ENCODE results near the gene FRMPD4.

The FRMPD4 gene

GRCh38 chrX:12307961-12308360 is 169.7 kb downstream of the FRMPD4 start:
- no peak for DNase-seq

GRCh38 chrX:12308420-12308819 is 170.1 kb downstream of the FRMPD4 start:
- DNase-seq: no peak

- DNase-seq: no peak
These were observed 170.9 kb downstream of the FRMPD4 start for GRCh38 chrX:12309040-12309743.

GRCh38 chrX:12309744-12310076 is 171.4 kb downstream of the FRMPD4 start:
- no peak for DNase-seq

GRCh38 chrX:12314651-12315050 is 176.4 kb downstream of the FRMPD4 start:
- no peak for DNase-seq

- no peak for DNase-seq
These were observed 177.3 kb downstream of the FRMPD4 start for GRCh38 chrX:12315526-12315925.

GRCh38 chrX:12319003-12319519 is 180.8 kb downstream of the FRMPD4 start:
- DNase-seq: no peak

GRCh38 chrX:12319992-12320391 is 181.7 kb downstream of the FRMPD4 start:
- no peak for DNase-seq

- DNase-seq: no peak
These were observed 183.8 kb downstream of the FRMPD4 start for GRCh38 chrX:12322031-12322430.

GRCh38 chrX:12325171-12325570 is 186.9 kb downstream of the FRMPD4 start:
- no peak for DNase-seq

- DNase-seq: no peak
These were observed 189.6 kb downstream of the FRMPD4 start for GRCh38 chrX:12327836-12328235.

- no peak for DNase-seq
These were observed 191.2 kb downstream of the FRMPD4 start for GRCh38 chrX:12329476-12329875.

- no peak for DNase-seq
These were observed 192.6 kb downstream of the FRMPD4 start for GRCh38 chrX:12330841-12331240.

- no peak for DNase-seq
These were observed 194.6 kb downstream of the FRMPD4 start for GRCh38 chrX:12332786-12333347.

- no peak for DNase-seq
These were observed 201.6 kb downstream of the FRMPD4 start for GRCh38 chrX:12339921-12340320.

- DNase-seq: no peak
These were observed 206.7 kb downstream of the FRMPD4 start for GRCh38 chrX:12344954-12345353.

- DNase-seq: no peak
These were observed 210.9 kb downstream of the FRMPD4 start for GRCh38 chrX:12349201-12349600.

- DNase-seq: no peak
These were observed 214.6 kb downstream of the FRMPD4 start for GRCh38 chrX:12352922-12353321.

- no peak for DNase-seq
These were observed 222.1 kb downstream of the FRMPD4 start for GRCh38 chrX:12360383-12360782.

GRCh38 chrX:12360986-12361598 is 222.8 kb downstream of the FRMPD4 start:
- no peak for DNase-seq

- no peak for DNase-seq
These were observed 224.9 kb downstream of the FRMPD4 start for GRCh38 chrX:12363216-12363615.

- DNase-seq: no peak
These were observed 228.2 kb downstream of the FRMPD4 start for GRCh38 chrX:12366440-12366839.

GRCh38 chrX:12367254-12367653 is 229.0 kb downstream of the FRMPD4 start:
- DNase-seq: no peak

- no peak for DNase-seq
These were observed 232.3 kb downstream of the FRMPD4 start for GRCh38 chrX:12370497-12370986.

All from activated naive CD4-positive, alpha-beta T cell (primary cell).